Stimulated activated CD8-positive, alpha-beta memory T cell treated with anti-CD3 and anti-CD28 coated beads, Interleukin-2, amount 100 ng/mL, for 48 hours (primary cell): Measurements from ENCODE around the gene SEPTIN8.

Experiments used
- DNase-seq, 2 donors: peaks; one replicate each; pipeline ENCODE4 v3.0.0-alpha.2; 2020; ENCODE audit warnings: low read depth in 2 of 2

The SEPTIN8 gene

GRCh38 chr5:132777209-132778069, at the start of gene SEPTIN8:
SEPTIN8 (minus strand) TSS chr5:132777239; CDS start chr5:132777137, 102 bp downstream.
- DNase-seq = peak; percentile 8 to 32

GRCh38 chr5:132826424-132827082, 49.5 kb upstream of the SEPTIN8 start:
- no peak for DNase-seq

GRCh38 chr5:132825834-132826391, 48.9 kb upstream of the SEPTIN8 start:
- no peak for DNase-seq

- DNase-seq = no peak
These were observed 48.2 kb upstream of the SEPTIN8 start for GRCh38 chr5:132825033-132825833.

- DNase-seq = no peak
These were observed 47.4 kb upstream of the SEPTIN8 start for GRCh38 chr5:132824426-132824825.

- no peak for DNase-seq
These were observed 46.5 kb upstream of the SEPTIN8 start for GRCh38 chr5:132823481-132824050.

GRCh38 chr5:132822650-132823480, 45.8 kb upstream of the SEPTIN8 start:
- no peak for DNase-seq

- no peak for DNase-seq
These were observed 44.8 kb upstream of the SEPTIN8 start for GRCh38 chr5:132821791-132822190.

GRCh38 chr5:132821350-132821749, 44.3 kb upstream of the SEPTIN8 start:
- DNase-seq = no peak

- peak; percentile 87 to 90 for DNase-seq
These were observed 43.2 kb upstream of the SEPTIN8 start for GRCh38 chr5:132820162-132820754.

- DNase-seq = no peak
These were observed 42.4 kb upstream of the SEPTIN8 start for GRCh38 chr5:132819468-132819867.

GRCh38 chr5:132817011-132817410, 40.0 kb upstream of the SEPTIN8 start:
- DNase-seq = no peak

- no peak for DNase-seq
These were observed 39.5 kb upstream of the SEPTIN8 start for GRCh38 chr5:132816554-132816953.

- DNase-seq = no peak
These were observed 39.0 kb upstream of the SEPTIN8 start for GRCh38 chr5:132816083-132816482.

- DNase-seq = no peak
These were observed 38.4 kb upstream of the SEPTIN8 start for GRCh38 chr5:132815454-132815853.

- DNase-seq = no peak
These were observed 37.7 kb upstream of the SEPTIN8 start for GRCh38 chr5:132814503-132815294.

GRCh38 chr5:132813599-132814502, 36.8 kb upstream of the SEPTIN8 start:
- DNase-seq = no peak
